Measurements from ENCODE around the gene CFAP57. TPM values are rescaled to one million over a fixed set of nuclear protein-coding genes. Genes with fewer than 3 reads are reported as not detected.
"Not testable (repeated sequence)": the region's sequence is repeated elsewhere in the genome, so short reads cannot be mapped to it uniquely, and the experiment has no call there.

CFAP57 gene
- total RNA-seq, 1 donor from 2014 or later = 4.8 TPM

DNA sequence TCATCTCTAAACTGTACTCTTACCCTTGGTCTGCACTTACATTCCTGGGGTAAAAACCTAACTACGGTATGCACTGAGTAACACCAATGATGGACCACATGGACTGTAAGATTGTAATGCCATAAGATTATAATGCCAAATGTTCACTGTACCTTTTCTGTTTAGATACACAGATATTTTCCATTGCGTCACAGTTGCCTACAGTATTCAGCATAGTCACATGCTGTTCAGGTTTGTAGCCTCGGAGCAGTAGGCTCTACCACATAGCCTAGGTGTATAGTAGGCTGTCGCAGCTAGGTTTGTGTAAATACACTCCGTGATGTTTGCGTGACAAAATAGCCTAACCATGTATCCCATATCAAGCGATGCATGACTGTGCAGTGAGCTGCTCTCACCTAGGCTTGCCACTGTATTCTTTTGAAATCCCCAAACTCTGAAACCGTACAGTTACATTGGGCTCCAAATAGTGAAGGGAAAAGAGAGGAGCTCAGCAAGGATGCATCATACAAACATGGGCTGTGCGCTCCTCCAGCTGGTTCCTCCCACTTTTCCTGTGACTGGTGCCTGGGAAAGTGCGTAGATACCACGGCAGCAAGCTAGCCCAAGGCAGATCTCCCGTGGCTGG is 35.2 kb downstream of the CFAP57 start:
- DNase-seq (ENCODE audit: low read depth) = no peak
- Histone ChIP-seq H3K36me3 (ENCODE audit: control insufficient read depth, insufficient read depth, low read length) (no peaks in the 10 kb centered on the region), H3K4me3 (ENCODE audit: low read depth, low read length) (no peak overlapping the region), H3K27me3 (ENCODE audit: control insufficient read depth, insufficient read depth, low read length) (no peaks in the 10 kb centered on the region)
- TF ChIP-seq, protein P1, sequence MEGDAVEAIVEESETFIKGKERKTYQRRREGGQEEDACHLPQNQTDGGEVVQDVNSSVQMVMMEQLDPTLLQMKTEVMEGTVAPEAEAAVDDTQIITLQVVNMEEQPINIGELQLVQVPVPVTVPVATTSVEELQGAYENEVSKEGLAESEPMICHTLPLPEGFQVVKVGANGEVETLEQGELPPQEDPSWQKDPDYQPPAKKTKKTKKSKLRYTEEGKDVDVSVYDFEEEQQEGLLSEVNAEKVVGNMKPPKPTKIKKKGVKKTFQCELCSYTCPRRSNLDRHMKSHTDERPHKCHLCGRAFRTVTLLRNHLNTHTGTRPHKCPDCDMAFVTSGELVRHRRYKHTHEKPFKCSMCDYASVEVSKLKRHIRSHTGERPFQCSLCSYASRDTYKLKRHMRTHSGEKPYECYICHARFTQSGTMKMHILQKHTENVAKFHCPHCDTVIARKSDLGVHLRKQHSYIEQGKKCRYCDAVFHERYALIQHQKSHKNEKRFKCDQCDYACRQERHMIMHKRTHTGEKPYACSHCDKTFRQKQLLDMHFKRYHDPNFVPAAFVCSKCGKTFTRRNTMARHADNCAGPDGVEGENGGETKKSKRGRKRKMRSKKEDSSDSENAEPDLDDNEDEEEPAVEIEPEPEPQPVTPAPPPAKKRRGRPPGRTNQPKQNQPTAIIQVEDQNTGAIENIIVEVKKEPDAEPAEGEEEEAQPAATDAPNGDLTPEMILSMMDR (IDR thresholded peaks at IDR 0.05; ENCODE audit: insufficient read depth, low read length, poor library complexity, severe bottlenecking) = no peak

DNA sequence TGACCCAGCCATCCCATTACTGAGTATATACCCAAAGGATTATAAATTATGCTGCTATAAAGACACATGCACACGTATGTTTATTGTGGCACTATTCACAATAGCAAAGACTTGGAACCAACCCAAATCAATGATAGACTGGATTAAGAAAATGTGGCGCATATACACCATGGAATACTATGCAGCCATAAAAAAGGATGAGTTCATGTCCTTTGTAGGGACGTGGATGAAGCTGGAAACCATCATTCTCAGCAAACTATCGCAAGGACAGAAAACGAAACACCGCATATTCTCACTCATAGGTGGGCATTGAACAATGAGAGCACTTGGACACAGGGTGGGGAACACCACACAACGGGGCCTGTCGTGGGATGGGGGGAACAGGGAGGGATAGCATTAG is 36.1 kb downstream of the CFAP57 start:
- not testable (repeated sequence) for H3K4me3 ChIP-seq (ENCODE audit: low read depth, low read length); H3K36me3 ChIP-seq (ENCODE audit: control insufficient read depth, insufficient read depth, low read length); DNase-seq (ENCODE audit: low read depth); H3K27me3 ChIP-seq (ENCODE audit: control insufficient read depth, insufficient read depth, low read length)

DNA sequence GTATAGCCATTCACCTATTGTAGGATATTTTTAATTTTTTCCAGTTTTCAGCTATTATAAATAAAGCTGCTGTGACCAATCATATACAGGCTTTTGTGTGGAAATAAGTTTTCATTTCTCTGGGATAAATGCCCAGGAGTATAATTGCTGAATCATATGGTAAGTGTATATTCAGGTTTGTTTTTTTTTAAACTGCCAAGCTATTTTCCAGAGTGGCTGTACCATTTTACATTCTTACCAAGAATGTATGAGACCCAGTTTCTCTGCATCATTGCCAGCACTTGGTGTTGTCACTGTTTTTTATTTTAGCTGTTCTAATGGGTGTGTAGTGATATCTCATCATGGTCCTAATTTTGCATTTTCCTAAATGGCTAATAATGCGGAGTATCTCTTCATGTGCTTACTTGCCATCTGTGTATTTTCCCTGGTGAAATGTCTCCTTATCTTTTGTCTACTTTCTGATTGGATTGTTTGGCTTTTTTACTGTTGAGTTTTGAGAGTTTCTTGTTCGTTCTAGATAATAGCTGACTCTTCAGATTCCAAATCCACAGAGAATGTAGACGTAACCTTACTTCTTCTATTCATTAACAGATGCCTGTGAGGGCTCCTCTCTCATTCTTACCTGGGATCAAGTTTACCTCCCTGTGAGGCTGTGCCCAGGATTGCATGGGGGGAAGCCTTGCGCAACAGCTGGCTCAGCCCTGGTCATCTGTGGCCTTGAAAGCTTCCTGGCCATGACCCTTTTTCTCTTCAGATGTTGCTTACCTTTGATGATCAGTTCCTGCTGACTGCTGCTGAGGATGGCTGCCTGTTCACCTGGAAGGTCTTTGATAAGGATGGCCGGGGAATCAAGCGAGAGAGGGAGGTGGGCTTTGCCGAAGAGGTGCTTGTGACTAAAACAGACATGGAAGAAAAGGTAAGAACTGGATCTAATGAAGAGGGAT is 42.6 kb downstream of the CFAP57 start:
- DNase-seq (ENCODE audit: low read depth) = no peak
- no peaks in the 10 kb centered on the region for H3K36me3 ChIP-seq (ENCODE audit: control insufficient read depth, insufficient read depth, low read length)
- TF ChIP-seq, protein P1 (IDR thresholded peaks at IDR 0.05; ENCODE audit: insufficient read depth, low read length, poor library complexity, severe bottlenecking) = no peak
- H3K27me3 ChIP-seq (ENCODE audit: control insufficient read depth, insufficient read depth, low read length) = no peaks in the 10 kb centered on the region
- H3K4me3 ChIP-seq (ENCODE audit: low read depth, low read length) = no peak overlapping the region

DNA sequence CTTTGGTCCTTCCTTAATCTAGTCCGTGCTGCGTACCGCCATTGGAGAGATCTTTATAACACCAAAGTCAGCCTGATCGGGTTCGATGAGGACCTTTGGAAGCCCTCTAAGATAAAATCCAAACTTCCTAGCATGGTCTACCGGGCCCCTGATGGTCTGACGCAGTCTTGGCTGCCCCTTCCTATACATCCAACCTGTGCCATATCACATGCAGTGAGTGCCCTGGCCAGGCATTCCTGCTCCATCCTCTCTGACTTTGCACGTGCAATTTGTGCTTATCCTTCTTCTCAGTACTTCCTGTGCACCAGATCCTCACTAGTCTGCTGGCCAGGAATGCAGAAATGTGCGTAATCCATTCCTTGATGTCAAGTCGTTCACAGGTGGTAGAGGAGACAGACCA is 45.6 kb downstream of the CFAP57 start:
- TF ChIP-seq, protein P1 (IDR thresholded peaks at IDR 0.05; ENCODE audit: insufficient read depth, low read length, poor library complexity, severe bottlenecking) = no peak
- no peak for DNase-seq (ENCODE audit: low read depth)
- H3K36me3 ChIP-seq (ENCODE audit: control insufficient read depth, insufficient read depth, low read length) = no peaks in the 10 kb centered on the region
- no peak overlapping the region for H3K4me3 ChIP-seq (ENCODE audit: low read depth, low read length)
- H3K27me3 ChIP-seq (ENCODE audit: control insufficient read depth, insufficient read depth, low read length) = no peaks in the 10 kb centered on the region

DNA sequence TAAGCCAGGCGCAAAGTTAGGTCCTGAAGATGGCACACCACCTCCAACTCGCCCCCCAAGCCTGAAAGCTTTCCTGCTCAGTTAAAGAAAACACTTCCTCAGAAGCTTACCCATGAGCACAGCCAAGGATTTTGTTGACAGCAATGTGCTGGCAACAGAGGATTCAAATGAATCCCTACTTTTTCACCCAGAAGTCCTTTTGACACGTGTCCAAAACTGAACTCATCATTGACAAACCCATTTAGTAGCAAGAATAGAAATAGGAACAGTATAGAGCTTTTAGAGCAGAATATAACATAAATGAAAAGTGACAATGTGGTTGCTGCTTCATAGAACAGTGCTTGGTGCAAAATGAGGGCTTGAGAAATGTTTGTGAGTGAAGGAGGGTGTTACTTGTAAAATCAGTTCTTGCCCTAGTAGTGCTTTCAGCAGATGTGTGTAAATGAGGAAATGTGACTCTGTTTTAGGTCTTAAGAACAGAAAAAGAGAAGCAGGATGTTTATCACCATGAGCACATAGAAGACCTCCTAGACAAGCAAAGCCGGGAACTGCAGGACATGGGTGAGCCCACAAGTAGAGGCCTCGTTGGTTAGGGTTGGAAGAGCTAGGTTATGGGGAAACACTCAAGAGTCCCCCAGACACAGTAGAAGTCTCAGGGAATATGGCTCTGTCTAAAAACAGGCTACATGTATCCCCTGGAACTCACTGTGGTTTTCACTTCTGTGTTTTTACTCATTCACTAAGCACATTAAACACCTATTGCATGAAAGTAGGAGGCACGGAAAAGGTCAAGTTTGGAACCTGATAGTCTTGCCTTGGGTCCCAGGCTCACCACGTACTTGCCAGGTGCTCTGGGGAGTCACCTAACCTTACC is 49.0 kb downstream of the CFAP57 start:
- no peak overlapping the region for H3K4me3 ChIP-seq (ENCODE audit: low read depth, low read length)
- H3K27me3 ChIP-seq (ENCODE audit: control insufficient read depth, insufficient read depth, low read length) = no peaks in the 10 kb centered on the region
- no peak for DNase-seq (ENCODE audit: low read depth)
- TF ChIP-seq, protein P1 (IDR thresholded peaks at IDR 0.05; ENCODE audit: insufficient read depth, low read length, poor library complexity, severe bottlenecking) = no peak
- H3K36me3 ChIP-seq (ENCODE audit: control insufficient read depth, insufficient read depth, low read length) = no peaks in the 10 kb centered on the region

DNA sequence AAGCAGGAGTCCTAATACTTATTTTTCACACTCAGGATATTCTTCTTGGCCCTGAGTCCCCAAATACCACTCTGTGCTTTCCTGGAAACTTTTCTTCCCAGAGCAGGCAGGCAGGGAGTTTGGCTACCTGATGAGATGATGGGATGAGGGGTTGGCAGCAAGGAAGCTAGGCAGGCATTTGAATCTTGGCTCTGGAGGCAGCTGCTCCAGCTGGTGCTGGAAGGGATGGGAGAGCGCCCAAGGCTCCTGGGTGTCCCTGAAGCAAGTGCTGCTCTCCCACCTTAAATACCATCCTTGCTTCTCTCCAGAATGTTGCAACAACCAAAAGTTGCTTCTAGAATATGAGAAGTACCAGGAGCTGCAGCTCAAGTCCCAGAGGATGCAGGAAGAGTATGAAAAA is 49.7 kb downstream of the CFAP57 start:
- no peaks in the 10 kb centered on the region for H3K27me3 ChIP-seq (ENCODE audit: control insufficient read depth, insufficient read depth, low read length)
- no peak overlapping the region for H3K4me3 ChIP-seq (ENCODE audit: low read depth, low read length)
- TF ChIP-seq, protein P1 (IDR thresholded peaks at IDR 0.05; ENCODE audit: insufficient read depth, low read length, poor library complexity, severe bottlenecking) = no peak
- DNase-seq (ENCODE audit: low read depth) = no peak
- H3K36me3 ChIP-seq (ENCODE audit: control insufficient read depth, insufficient read depth, low read length) = no peaks in the 10 kb centered on the region

All from kidney epithelial cell (primary cell).